Activated CD4-positive, alpha-beta T cell treated with anti-CD3 and anti-CD28 coated beads for 48 hours (primary cell): ENCODE measurements around the gene NAV1.
"Not testable (repeated sequence)": the region's sequence is repeated elsewhere in the genome, so short reads cannot be mapped to it uniquely, and the experiment has no call there.

Source experiments
- DNase-seq: peaks from one replicate; pipeline ENCODE4 v3.0.0-alpha.2; 2020

The NAV1 gene

GRCh38 chr1:201503397-201504176 is 35.3 kb upstream of the NAV1 start:
- DNase-seq = no peak

- no peak for DNase-seq
These were observed 34.7 kb upstream of the NAV1 start for GRCh38 chr1:201504179-201504631.

GRCh38 chr1:201504799-201505502 is 34.0 kb upstream of the NAV1 start:
- DNase-seq = no peak

DNA sequence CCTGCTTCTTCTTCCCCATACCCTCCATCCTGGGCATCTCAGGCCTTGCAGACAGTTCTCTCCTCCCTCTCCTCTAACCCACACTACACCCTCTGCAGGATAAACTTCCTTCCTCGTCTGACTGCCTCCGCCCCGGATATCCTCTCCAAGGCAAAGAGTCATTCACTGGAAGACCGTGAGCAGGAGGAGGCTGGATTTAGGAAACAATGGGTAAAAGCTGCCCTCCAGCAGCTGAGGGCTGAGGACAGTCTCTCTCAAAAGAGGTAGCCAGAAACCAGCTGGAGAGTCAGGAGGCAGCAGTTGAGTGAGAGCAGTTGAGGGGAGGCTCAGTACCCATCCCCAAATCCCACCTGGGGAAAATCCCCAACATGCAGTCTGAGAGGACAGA is 33.4 kb upstream of the NAV1 start:
- DNase-seq = no peak

DNA sequence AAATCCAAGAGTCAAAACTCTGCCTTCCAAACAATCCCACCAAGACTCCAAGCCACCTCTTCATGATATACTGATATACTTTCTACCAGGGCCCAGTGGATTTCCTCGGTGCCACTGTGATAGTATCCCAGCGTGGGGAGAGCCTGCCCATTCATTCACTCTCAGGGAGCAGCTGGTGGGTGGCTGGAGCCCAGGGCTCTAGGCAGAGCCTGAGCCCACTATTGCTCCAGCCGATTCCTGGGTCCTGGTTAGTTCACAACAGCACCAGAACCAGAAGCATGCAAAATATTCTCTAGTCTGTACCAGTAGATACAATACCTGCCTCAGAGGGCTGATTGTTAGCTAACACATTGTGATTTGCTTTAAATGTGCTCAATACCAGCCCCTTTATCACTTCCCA is 32.8 kb upstream of the NAV1 start:
- DNase-seq = no peak

DNA sequence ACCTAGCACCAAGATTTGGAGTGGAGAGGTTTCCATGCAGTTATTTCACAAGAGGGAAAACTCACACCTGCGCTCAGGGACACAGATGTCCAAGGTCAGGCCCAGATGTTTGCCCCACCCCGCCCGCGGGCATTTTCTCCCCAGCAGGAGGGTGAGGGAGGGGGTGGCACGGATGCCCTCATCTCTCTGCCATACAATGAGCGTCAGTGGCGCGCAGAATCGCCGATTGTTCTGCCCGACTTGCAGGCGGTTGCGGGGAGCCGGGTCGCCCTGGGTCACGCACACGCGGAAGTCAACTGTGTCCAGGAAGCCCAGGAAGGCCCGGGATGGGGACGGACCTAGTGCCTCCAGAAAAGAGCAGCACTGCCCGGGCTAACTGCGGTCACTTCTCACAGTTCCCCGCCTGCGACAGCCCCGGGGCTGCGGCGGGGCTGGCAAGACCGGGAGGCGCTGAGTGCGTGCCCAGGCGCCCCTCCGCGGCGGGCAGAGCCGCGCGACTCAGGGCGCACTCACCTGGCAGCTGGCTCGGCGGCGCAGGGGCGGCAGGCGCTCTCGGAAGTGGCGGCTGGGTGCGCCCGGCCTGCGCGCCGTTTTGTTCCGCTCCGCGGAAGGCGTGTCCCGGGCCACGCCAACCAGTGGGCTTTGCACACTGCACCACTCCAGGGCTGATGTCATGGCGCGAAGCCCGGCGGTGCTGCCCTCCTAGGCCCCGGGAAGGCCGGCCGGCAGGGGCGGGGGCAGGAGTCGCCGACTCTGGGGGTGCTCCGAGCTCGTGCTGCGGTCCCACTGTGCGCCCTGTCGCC is 32.2 kb upstream of the NAV1 start, which contains the start of gene CSRP1:
Gene CSRP1 (minus strand): TSS at position 567 of the 803 bp plus-strand sequence. CDS start 10,820 bp downstream, outside the sequence.
- peak; percentile 88 for DNase-seq

DNA sequence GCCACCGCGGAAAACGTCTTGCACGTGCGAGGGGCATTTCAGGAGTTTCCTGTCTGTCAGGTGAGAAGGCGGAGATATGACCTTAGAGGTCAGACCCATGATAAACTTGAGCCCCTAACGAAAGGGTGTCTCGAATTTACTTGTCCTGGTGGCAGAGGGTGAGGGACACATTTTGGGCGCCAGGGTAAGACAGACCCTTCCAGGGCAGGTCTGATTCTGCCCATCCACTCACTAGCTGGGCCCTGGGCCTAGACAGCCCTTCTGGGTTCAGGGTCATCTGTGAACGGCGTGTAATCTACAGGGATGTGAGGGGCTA is 31.6 kb upstream of the NAV1 start:
- DNase-seq = peak; percentile 7

DNA sequence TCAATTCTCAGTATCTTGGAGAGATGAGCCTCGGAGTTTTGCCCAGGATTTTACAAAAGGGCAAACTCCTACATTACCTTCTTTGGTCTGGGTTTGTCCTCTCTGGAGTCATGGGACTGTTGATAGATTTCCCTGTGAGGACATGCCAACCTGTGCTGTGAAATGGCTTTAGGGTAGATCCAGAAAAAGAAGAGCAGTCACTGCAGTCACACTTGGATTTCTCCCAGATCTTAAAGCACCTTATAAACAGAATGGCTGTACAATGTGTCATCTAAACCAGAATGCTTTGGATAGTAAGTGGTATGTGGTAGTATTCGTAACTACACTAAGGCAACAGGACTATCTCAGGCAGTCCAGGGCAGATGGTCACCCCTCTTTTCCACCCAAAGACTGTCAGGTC is 30.1 kb upstream of the NAV1 start:
- no peak for DNase-seq

DNA sequence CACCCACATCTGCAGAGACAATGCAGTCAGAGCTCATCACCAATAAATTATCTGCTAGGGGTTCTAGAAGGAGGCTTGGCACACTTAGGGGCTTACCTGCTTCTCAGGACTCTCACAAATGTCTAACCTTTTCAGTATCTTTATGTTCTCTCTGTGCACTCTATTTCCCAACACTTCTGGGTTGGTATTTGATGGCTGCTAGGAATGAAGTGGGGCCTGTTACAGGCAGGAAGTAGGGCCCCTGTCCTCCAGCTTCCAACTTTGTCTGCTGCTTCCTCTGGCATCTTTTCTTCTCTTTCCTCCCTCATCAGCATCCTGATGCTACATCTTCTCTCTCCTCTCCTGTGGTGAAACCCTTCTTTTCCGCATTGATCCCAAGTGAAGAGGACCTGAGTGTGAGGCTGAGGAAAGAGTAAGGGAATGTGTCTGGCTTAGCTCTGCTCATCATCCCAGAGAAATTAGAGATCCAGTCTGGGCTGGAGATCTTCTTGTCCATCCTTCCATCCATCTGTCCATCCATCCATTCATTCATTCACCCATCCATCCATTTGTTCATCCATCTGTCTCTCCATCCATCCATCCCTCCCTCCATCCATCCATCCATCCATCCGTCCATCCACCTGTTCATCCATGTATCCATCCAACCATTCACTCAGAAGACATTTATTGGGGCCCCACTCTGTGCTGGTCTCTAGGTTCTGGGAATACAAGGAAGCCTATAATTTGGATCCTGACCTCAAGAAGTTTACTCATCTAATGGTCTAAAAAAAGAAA is 29.1 kb upstream of the NAV1 start:
- no peak for DNase-seq

DNA sequence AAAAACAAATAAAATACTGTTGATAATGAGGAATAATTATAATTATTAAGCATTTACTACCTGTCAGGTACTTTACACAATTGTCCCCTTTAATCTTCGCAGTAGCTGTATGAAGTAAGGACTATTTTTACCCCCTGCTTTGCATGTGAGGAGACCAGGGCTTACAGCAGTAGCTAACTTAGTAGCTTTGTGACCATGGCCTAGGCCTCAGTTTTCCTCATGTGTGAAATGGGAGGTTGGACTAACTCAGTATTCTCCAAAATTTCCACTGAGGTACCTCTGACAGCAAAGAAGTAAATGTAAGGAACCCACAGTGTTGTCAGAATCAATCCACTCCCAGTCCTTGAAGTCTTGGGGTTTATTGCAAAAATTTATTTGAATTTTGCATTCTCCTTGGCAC is 28.2 kb upstream of the NAV1 start:
- no peak for DNase-seq

DNA sequence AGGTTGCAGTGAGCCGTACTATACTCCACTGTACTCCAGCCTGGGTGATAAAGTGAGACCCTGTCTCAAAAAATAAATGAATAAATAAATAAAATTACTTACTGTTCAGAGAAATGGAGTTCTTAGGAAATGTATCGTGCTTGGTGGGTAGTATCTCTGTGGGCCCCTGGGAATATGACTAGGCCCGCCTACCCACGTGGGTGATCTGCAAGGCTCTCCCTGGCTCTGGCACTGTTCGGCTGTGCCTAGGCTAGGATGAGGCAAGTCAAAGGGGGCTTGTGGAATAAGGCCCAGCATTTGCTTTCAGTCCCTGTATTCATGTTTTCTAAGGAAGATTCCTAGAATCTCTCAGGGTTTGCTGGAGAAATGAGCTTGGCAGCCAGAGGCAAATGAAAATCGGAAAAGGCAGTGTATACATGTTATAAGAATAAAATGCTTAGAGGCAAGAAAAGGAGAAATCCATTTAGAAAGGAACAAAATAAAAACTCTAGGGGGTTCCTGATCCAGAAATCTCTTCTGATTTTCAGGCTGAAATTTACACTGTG is 27.5 kb upstream of the NAV1 start:
- no peak for DNase-seq

GRCh38 chr1:201511941-201512539 is 26.9 kb upstream of the NAV1 start:
- DNase-seq = no peak

DNA sequence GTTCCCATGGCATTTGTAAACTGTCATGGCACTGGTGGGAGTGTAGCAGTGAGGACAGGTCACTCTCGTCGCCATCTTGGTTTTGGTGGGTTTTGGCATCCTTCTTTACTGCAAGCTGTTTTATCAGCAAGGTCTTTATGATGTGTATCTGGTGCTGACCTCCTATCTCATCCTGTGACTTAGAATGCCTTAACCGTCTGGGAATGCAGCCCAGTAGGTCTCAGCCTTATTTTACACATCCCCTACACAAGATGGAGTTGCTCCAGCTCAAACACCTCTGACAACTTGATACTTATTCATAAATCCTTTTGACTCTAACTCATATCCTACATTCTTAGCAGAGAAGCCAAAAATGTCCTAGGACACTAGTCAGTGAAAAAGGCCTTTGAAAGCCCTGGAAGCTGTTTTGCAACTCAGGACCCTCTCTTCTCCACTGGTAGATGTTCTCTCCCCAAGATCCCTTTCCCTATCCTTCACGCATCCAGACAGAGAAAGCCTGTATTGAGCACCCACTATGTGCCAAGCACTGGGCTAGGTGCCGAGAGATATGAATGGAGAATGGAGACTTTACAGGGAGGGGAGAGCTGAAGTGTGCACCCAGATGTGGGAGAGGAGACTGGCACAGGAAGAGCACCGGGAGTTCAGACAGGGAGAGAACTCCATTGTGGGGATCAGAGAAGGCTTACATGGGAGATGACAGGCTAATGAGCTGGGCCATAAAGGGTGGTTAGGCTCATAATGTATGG is 25.3 kb upstream of the NAV1 start:
- DNase-seq = no peak

- DNase-seq = no peak
These were observed 24.5 kb upstream of the NAV1 start for GRCh38 chr1:201514466-201514865.

GRCh38 chr1:201515062-201515750 is 23.7 kb upstream of the NAV1 start:
- no peak for DNase-seq

- no peak for DNase-seq
These were observed 23.0 kb upstream of the NAV1 start for GRCh38 chr1:201515895-201516294.

DNA sequence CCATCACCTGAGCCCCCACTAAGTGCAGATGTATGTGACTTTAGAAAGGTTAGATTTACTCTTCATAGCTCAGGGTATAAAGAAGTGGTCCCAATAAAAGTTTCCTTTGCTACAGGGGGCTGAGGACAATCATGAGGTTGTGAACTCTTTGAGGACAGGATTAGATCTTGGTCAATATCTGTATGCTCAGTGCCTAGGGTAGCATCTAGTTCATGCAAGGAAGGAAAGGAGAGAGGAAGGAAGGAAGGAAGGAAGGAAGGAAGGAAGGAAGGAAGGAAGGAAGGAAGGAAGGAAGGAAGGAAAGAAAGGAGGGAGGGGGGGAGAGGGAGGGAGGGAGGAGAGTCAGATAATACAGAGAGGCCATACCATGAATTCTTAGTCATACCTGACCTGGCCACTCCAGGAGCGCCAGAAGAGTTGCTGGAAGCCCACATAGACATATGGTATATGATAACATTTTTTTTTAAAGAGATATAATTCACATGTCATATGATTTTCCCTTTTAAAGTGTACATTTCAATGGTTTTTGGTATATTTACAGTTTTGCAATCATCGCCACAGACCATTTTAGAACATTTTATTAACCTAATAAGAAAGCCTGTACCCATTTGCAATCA is 22.3 kb upstream of the NAV1 start:
- DNase-seq = no peak

DNA sequence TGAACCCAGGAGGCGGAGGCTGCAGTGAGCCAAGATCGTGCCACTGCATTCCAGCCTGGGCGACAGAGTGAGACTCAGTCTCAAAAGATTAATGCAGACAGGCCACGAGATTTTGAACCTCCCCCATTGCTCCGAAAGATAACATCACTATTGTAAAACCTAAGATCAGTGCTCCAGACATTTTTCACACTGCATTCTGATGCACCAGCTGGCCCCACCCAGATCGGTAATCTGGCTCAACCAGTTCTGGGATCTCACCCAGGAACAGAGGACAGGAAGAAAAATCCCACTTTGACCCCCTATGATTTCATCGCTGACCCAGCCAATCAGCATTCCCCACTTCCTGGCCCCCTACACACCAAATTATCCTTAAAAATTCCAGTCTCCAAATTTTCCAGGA is 21.3 kb upstream of the NAV1 start:
- DNase-seq = no peak

DNA sequence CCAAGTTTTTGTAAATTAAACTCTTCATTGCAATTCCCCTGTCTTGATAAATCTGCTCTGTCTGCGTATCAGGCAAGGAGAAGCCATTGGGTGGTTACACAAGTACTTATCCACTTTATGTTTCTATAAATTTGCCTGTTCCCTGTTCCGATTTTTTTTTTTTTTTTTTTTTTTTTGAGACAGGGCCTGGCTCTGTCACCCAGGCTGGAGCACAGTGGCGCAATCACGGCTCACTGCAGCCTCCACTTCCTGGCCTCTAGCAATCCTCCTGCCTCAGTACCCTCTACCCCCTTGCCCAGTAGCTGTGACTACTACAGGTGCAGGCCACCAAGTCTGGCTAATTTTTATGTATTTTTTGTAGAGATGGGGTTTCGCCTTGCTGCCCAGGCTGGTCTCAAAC is 20.9 kb upstream of the NAV1 start:
- no peak for DNase-seq

DNA sequence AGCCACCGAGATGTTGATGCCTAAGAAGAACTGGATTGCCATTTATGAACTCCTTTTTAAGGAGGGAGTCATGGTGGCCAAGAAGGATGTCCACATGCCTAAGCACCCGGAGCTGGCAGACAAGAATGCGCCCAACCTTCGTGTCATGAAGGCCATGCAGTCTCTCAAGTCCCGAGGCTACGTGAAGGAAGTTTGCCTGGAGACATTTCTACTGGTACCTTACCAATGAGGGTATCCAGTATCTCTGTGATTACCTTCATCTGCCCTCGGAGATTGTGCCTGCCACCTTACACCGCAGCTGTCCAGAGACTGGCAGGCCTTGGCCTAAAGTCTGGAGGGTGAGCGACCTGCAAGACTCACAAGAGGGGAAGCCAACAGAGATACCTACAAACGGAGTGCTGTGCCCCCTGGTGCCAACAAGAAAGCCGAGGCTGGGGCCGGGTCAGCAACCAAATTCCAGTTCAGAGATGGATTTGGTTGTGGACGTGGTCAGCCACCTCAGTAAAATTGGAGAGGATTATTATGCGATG is 18.8 kb upstream of the NAV1 start:
- DNase-seq = not testable (repeated sequence)
